DND-41 (cell line): ENCODE data around the gene DPM1.

Experiments used
- ATAC-seq: fragments of 200-7000 bp; cut with Tn5 transposase; 3 replicates; pipeline ENCODE4 v1.9.1; 2021; ENCODE audit warnings: low read depth; ENCODE audit not compliant: insufficient read depth
- DNase-seq: peaks from one replicate; pipeline ENCODE4 v3.0.0-alpha.2; 2020
- H2AFZ ChIP-seq: 2 replicates; pipeline ENCODE4 v1.6.0; 2012; ENCODE audit warnings: low read depth, low read length
- H3K27ac ChIP-seq: 2 replicates; pipeline ENCODE4 v1.5.1; 2012; ENCODE audit warnings: low read length, inconsistent platforms
- H3K27me3 ChIP-seq: fragments of 200-600 bp; sonication (generic); 2 replicates; pipeline ENCODE4 v1.6.0; 2012; ENCODE audit warnings: low read length, mild to moderate bottlenecking, inconsistent platforms; ENCODE audit not compliant: insufficient read depth, poor library complexity
- H3K36me3 ChIP-seq: 2 replicates; pipeline ENCODE4 v1.5.1; 2012; ENCODE audit warnings: low read length, inconsistent platforms; ENCODE audit not compliant: insufficient read depth
- H3K4me1 ChIP-seq: 2 replicates; pipeline ENCODE4 v1.5.1; 2012; ENCODE audit warnings: mild to moderate bottlenecking, low read length; ENCODE audit not compliant: insufficient read depth
- H3K4me2 ChIP-seq: 2 replicates; pipeline ENCODE4 v1.6.0; 2012; ENCODE audit warnings: mild to moderate bottlenecking, moderate library complexity, low read length, inconsistent platforms; ENCODE audit not compliant: insufficient read depth
- H3K4me3 ChIP-seq, 2 experiments: fragments of 200-600 bp in 1 of 2; shearing (Covaris generic) in 1 of 2; 2 replicates each; pipeline ENCODE4 v1.5.1; 2012 to 2016; ENCODE audit warnings: inconsistent platforms in 2 of 2, low read length in 2 of 2, mild to moderate bottlenecking in 2 of 2, low read depth in 1 of 2, moderate library complexity in 1 of 2
- H3K79me2 ChIP-seq: 2 replicates; pipeline ENCODE4 v1.6.0; 2012; ENCODE audit warnings: low read length, inconsistent platforms; ENCODE audit not compliant: insufficient read depth
- H3K9ac ChIP-seq: 2 replicates; pipeline ENCODE4 v1.6.0; 2012; ENCODE audit warnings: low read depth, mild to moderate bottlenecking, inconsistent platforms, low read length, moderate library complexity
- H3K9me3 ChIP-seq: 2 replicates; pipeline ENCODE4 v1.5.1; 2012; ENCODE audit warnings: low read length, moderate library complexity, mild to moderate bottlenecking, inconsistent platforms; ENCODE audit not compliant: insufficient read depth, severe bottlenecking
- H4K20me1 ChIP-seq: 2 replicates; pipeline ENCODE4 v1.6.0; 2012; ENCODE audit warnings: low read length; ENCODE audit not compliant: insufficient read depth
- EZH2 ChIP-seq: IDR thresholded peaks from 3 replicates; pipeline ENCODE4 v1.6.1; 2012; ENCODE audit warnings: borderline replicate concordance, low read depth, mild to moderate bottlenecking, moderate library complexity, low read length, inconsistent platforms; ENCODE audit not compliant: severe bottlenecking
- TF ChIP-seq, protein P1 (sequence below): IDR thresholded peaks from 2 replicates; pipeline ENCODE4 v1.5.1; 2012; ENCODE audit warnings: borderline replicate concordance, low read length, moderate library complexity, mild to moderate bottlenecking; ENCODE audit not compliant: poor library complexity, severe bottlenecking; ENCODE audit errors: extremely low read depth

Gene DPM1

GRCh38 chr20:50959543-50960126 lies 1.3 kb upstream of the DPM1 start:
- H3K4me3 ChIP-seq: peak overlapping the region in 1 of 2 experiments; percentile 82; a peak in 3 of 4 replicates
- peak overlapping the region; percentile 96 for H3K4me2 ChIP-seq
- ATAC-seq: no peak
- H3K36me3 ChIP-seq: peaks cover 21% of the 10 kb centered on the region
- H3K27ac ChIP-seq: no peak overlapping the region
- TF ChIP-seq, protein P1, sequence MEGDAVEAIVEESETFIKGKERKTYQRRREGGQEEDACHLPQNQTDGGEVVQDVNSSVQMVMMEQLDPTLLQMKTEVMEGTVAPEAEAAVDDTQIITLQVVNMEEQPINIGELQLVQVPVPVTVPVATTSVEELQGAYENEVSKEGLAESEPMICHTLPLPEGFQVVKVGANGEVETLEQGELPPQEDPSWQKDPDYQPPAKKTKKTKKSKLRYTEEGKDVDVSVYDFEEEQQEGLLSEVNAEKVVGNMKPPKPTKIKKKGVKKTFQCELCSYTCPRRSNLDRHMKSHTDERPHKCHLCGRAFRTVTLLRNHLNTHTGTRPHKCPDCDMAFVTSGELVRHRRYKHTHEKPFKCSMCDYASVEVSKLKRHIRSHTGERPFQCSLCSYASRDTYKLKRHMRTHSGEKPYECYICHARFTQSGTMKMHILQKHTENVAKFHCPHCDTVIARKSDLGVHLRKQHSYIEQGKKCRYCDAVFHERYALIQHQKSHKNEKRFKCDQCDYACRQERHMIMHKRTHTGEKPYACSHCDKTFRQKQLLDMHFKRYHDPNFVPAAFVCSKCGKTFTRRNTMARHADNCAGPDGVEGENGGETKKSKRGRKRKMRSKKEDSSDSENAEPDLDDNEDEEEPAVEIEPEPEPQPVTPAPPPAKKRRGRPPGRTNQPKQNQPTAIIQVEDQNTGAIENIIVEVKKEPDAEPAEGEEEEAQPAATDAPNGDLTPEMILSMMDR: no peak
- no peak for TF ChIP-seq EZH2
- peaks cover 38% of the 10 kb centered on the region for H4K20me1 ChIP-seq
- H3K27me3 ChIP-seq: no peaks in the 10 kb centered on the region
- H3K4me1 ChIP-seq: peaks cover 48% of the 10 kb centered on the region
- DNase-seq: no peak
- H2AFZ ChIP-seq: no peak overlapping the region
- peak overlapping the region; percentile 75 for H3K9ac ChIP-seq
- H3K79me2 ChIP-seq: peaks cover 54% of the 10 kb centered on the region
- H3K9me3 ChIP-seq: no peaks in the 10 kb centered on the region

GRCh38 chr20:50958615-50959542 lies 547 bp upstream of the DPM1 start, which contains the start of gene MOCS3:
TSS of gene MOCS3 (plus strand) at chr20:50958818. CDS start at chr20:50958843, 25 bp downstream.
- no peaks in the 10 kb centered on the region for H3K27me3 ChIP-seq
- peak; percentile 85 for DNase-seq
- TF ChIP-seq, protein P1: no peak
- TF ChIP-seq EZH2: no peak
- peak within 1 kb of the TSS; percentile 96 for H3K4me2 ChIP-seq
- peak within 1 kb of the TSS; percentile 82 for H3K4me3 ChIP-seq
- peak within 1 kb of the TSS; percentile 75 for H3K9ac ChIP-seq
- peaks cover 62% of the 10 kb centered on the region for H3K79me2 ChIP-seq
- peaks cover 28% of the 10 kb centered on the region for H3K36me3 ChIP-seq
- H3K27ac ChIP-seq: peak within 1 kb of the TSS; percentile 90
- peak; percentile 83 for ATAC-seq
- peaks cover 49% of the 10 kb centered on the region for H3K4me1 ChIP-seq
- peak within 1 kb of the TSS; percentile 86 for H2AFZ ChIP-seq
- H3K9me3 ChIP-seq: no peaks in the 10 kb centered on the region
- peaks cover 43% of the 10 kb centered on the region for H4K20me1 ChIP-seq

DNA sequence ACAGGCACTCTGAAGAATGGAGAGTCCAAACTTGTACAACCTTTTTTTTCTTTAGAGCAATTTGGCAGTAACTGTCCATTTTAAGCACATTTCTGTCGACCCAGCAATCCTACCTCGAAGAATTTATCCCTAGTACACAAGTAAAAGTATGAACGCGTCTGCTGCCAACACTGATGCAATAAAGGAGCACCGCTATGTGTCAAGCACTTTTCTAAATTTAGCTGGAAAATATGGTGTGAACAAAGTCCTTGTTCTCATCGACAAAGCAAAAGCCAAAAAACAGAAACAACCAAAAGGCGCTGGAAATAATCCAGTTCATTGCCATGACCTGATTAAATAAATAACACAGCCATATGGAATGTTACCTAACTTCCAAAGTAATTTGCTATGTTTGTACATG lies 1.1 kb downstream of the DPM1 start:
- Histone ChIP-seq H3K9me3 (no peaks in the 10 kb centered on the region), H3K4me1 (peaks cover 53% of the 10 kb centered on the region), H3K79me2 (peaks cover 77% of the 10 kb centered on the region), H4K20me1 (peaks cover 48% of the 10 kb centered on the region), H3K27me3 (no peaks in the 10 kb centered on the region), H2AFZ (no peak overlapping the region), H3K27ac (peak overlapping the region; percentile 43; the same call in 1 of the 2 replicates), H3K4me3 (peak overlapping the region; percentile 82), H3K9ac (peak overlapping the region; percentile 75), H3K36me3 (peaks cover 43% of the 10 kb centered on the region), H3K4me2 (peak overlapping the region; percentile 96)
- TF ChIP-seq, protein P1: no peak
- TF ChIP-seq EZH2: no peak
- ATAC-seq (no peak), DNase-seq (no peak)
